Body of pancreas (tissue), 4 donors: ENCODE results near the gene NAXE. TPM values are rescaled to one million over a fixed set of nuclear protein-coding genes. Genes with fewer than 3 reads are reported as not detected.

Experiments
- ATAC-seq: fragments of 150-250 bp; one replicate; pipeline ENCODE4 v1.9.1; 2016
- DNase-seq, 4 donors: peaks; one replicate each; pipeline ENCODE4 v3.0.0-alpha.2; 2019
- H3K27ac ChIP-seq, 4 donors: fragments of 200-600 bp; sonication (generic); 1 replicate in 3 of 4; 2 replicates in 1 of 4; pipeline versions ENCODE4 v1.5.1 to v1.6.1; 2016 to 2019; ENCODE audit warnings: mild to moderate bottlenecking in 1 of 4, mixed read lengths in 1 of 4, moderate library complexity in 1 of 4
- H3K27me3 ChIP-seq, 2 donors: fragments of 200-600 bp; sonication (generic); one replicate each; pipeline ENCODE4 v1.6.0; 2016; ENCODE audit warnings: mild to moderate bottlenecking in 1 of 2
- H3K36me3 ChIP-seq, 2 donors: fragments of 200-600 bp; sonication (generic); replicated peaks in 1 of 2; 2 replicates each; pipeline ENCODE4 v1.5.1; 2016; ENCODE audit warnings: low read depth in 2 of 2; ENCODE audit not compliant: insufficient read depth in 1 of 2
- H3K4me1 ChIP-seq: fragments of 200-600 bp; sonication (generic); one replicate; pipeline ENCODE4 v1.6.0; 2016
- H3K4me3 ChIP-seq, 2 donors: fragments of 200-600 bp; sonication (generic); 1 replicate in 1 of 2; 2 replicates in 1 of 2; pipeline ENCODE4 v1.5.1; 2016 to 2019
- H3K9me3 ChIP-seq, 3 donors: fragments of 200-600 bp; sonication (generic); 1 replicate in 2 of 3; 2 replicates in 1 of 3; pipeline ENCODE4 v1.5.1; 2016
- CTCF ChIP-seq, 7 experiments: fragments of 450-650 bp in 4 of 7; fragments of 200-600 bp in 3 of 7; sonication (generic) in 3 of 7; IDR thresholded peaks; one replicate each; pipeline ENCODE4 v1.5.1; 2016 to 2019; ENCODE audit warnings: antibody characterized with exemption in 7 of 7
- POLR2A ChIP-seq, 3 donors: fragments of 450-650 bp; IDR thresholded peaks; one replicate each; pipeline ENCODE4 v1.6.1; 2016; ENCODE audit warnings: antibody characterized with exemption in 3 of 3, mild to moderate bottlenecking in 2 of 3
- WGBS, 2 donors: methylation state at CpG; one replicate each; pipeline ENCODE4 v1.1.5; 2017; 5-methylcytosine and 5-hydroxymethylcytosine counted together
- intact Hi-C: fragments of 100-400 bp; cut with DNase I; formaldehyde crosslinking; loops from one replicate; pipeline ENCODE4 v1.15.1; 2023
- total RNA-seq, 2 donors: library from RNA; depleted of rRNA; stranded (reverse); fragments of >200 nt; gene quantifications; one replicate each; pipeline ENCODE4 v1.1.0, GENCODE V29; 2016

NAXE gene
- total RNA-seq, 2 donors from 2014 or later, result 46.1 to 62.8 TPM

GRCh38 chr1:156592910-156593660 is 1.5 kb downstream of the NAXE start:
- no peak overlapping the region for H3K27ac ChIP-seq

GRCh38 chr1:156593661-156593989 is 2.0 kb downstream of the NAXE start:
- WGBS, 2 donors, result 78 to 87% methylated on average over 8 of the region's 8 CpGs
- Histone ChIP-seq H3K4me1 (peaks cover 16% of the 10 kb centered on the region), H3K27me3 (no peaks in the 10 kb centered on the region), H3K9me3 (no peaks in the 10 kb centered on the region), H3K36me3 (peaks cover 0 to 9% of the 10 kb centered on the region in 2 donors), H3K4me3 (no peak overlapping the region), H3K27ac (no peak overlapping the region)
- DNase-seq (no peak), ATAC-seq (no peak)
- intact Hi-C loops, result no loop called here
- no peak for TF ChIP-seq CTCF (IDR thresholded peaks at IDR 0.05)
- TF ChIP-seq POLR2A (IDR thresholded peaks at IDR 0.05), result no peak

More at GRCh38 chr1:156592910-156593660, 1.5 kb downstream of the NAXE start:
- no peak overlapping the region for H3K4me3 ChIP-seq
- TF ChIP-seq POLR2A (IDR thresholded peaks at IDR 0.05), result no peak
- TF ChIP-seq CTCF (IDR thresholded peaks at IDR 0.05), result no peak
- H3K36me3 ChIP-seq, result peaks cover 0 to 9% of the 10 kb centered on the region in 2 donors
- 75% methylated on average over 8 of the region's 8 CpGs for WGBS, 2 donors
- peaks cover 16% of the 10 kb centered on the region for H3K4me1 ChIP-seq
- ATAC-seq (no peak), DNase-seq (no peak)
- no peaks in the 10 kb centered on the region for H3K9me3 ChIP-seq
- no peaks in the 10 kb centered on the region for H3K27me3 ChIP-seq
- intact Hi-C loops, result no loop called here

GRCh38 chr1:156594190-156594589 is 2.6 kb downstream of the NAXE start:
- no peaks in the 10 kb centered on the region for H3K9me3 ChIP-seq
- ATAC-seq, result no peak
- 70 to 83% methylated on average over 3 of the region's 3 CpGs for WGBS, 2 donors
- peaks cover 0 to 9% of the 10 kb centered on the region in 2 donors for H3K36me3 ChIP-seq
- H3K4me1 ChIP-seq, result peaks cover 16% of the 10 kb centered on the region
- TF ChIP-seq CTCF (IDR thresholded peaks at IDR 0.05), result no peak
- no peak for TF ChIP-seq POLR2A (IDR thresholded peaks at IDR 0.05)
- no peak overlapping the region for H3K4me3 ChIP-seq
- H3K27ac ChIP-seq, result no peak overlapping the region
- intact Hi-C loops, result no loop called here
- H3K27me3 ChIP-seq, result no peaks in the 10 kb centered on the region
- DNase-seq, result no peak

GRCh38 chr1:156595016-156595415 is 3.4 kb downstream of the NAXE start:
- WGBS, 2 donors, result 87 to 88% methylated on average over 2 of the region's 2 CpGs
- no peaks in the 10 kb centered on the region for H3K9me3 ChIP-seq
- intact Hi-C loops, result no loop called here
- ATAC-seq, result no peak
- H3K4me3 ChIP-seq, result no peak overlapping the region
- no peak for TF ChIP-seq POLR2A (IDR thresholded peaks at IDR 0.05)
- no peaks in the 10 kb centered on the region for H3K27me3 ChIP-seq
- DNase-seq, result no peak
- peaks cover 21% of the 10 kb centered on the region for H3K4me1 ChIP-seq
- no peak overlapping the region for H3K27ac ChIP-seq
- peaks cover 0 to 9% of the 10 kb centered on the region in 2 donors for H3K36me3 ChIP-seq

GRCh38 chr1:156596426-156596825 is 4.8 kb downstream of the NAXE start:
- intact Hi-C loops, result no loop called here
- no peaks in the 10 kb centered on the region for H3K9me3 ChIP-seq

More at GRCh38 chr1:156596426-156596825, 4.8 kb downstream of the NAXE start:
- Histone ChIP-seq H3K27me3 (no peaks in the 10 kb centered on the region), H3K36me3 (peaks cover 0 to 9% of the 10 kb centered on the region in 2 donors), H3K4me1 (peaks cover 24% of the 10 kb centered on the region), H3K4me3 (no peak overlapping the region), H3K27ac (no peak overlapping the region)
- 87 to 100% methylated on average over 3 of the region's 3 CpGs for WGBS, 2 donors
- DNase-seq (no peak), ATAC-seq (no peak)
- no peak for TF ChIP-seq CTCF (IDR thresholded peaks at IDR 0.05)
- no peak for TF ChIP-seq POLR2A (IDR thresholded peaks at IDR 0.05)
